IMR-90 (cell line): ENCODE measurements around the gene MPPED2. TPM values are rescaled to one million over a fixed set of nuclear protein-coding genes. Genes with fewer than 3 reads are reported as not detected.

ENCODE experiments used
- ATAC-seq: fragments of 200-7000 bp; cut with Tn5 transposase; 2 replicates; pipeline ENCODE4 v1.9.1; 2020; ENCODE audit warnings: low read depth, mild to moderate bottlenecking, moderate library complexity
- BruUV-seq: library from RNA; stranded (reverse); fragments of 400-500 nt; replicated peaks from 2 replicates; lab custom pipeline; 2021; lab: Mats Ljungman, UMichigan
- CTCF ChIA-PET: fragments of 300-600 bp; formaldehyde crosslinking; extraction: SDS; loops from one replicate; lab custom pipeline; 2021; ENCODE audit warnings: antibody characterized with exemption; lab: Yijun Ruan, JAX
- POLR2A ChIA-PET: fragments of 300-600 bp; sonication (Branson Sonifier 250); formaldehyde crosslinking; loops from one replicate; lab custom pipeline; 2022; ENCODE audit warnings: antibody characterized with exemption; ENCODE audit not compliant: unreplicated experiment; lab: Charles Lee
- DNase-seq: peaks from one replicate; pipeline ENCODE4 v3.0.0; 2013
- H2AFZ ChIP-seq: replicated peaks from 2 replicates; pipeline ENCODE3; 2013; ENCODE audit warnings: low read length, mild to moderate bottlenecking; ENCODE audit not compliant: poor library complexity
- H2AK5ac ChIP-seq: 2 replicates; pipeline ENCODE4 v1.6.1; 2013; ENCODE audit warnings: low read depth, low read length, inconsistent platforms
- H2AK9ac ChIP-seq: replicated peaks from 2 replicates; pipeline ENCODE3; 2013; ENCODE audit warnings: mild to moderate bottlenecking, low read depth, low read length, moderate library complexity; ENCODE audit not compliant: poor library complexity
- H2BK120ac ChIP-seq: 2 replicates; pipeline ENCODE4 v1.6.1; 2013; ENCODE audit warnings: low read depth, low read length, inconsistent platforms
- H2BK15ac ChIP-seq: 3 replicates; pipeline ENCODE4 v1.6.1; 2013; ENCODE audit warnings: low read depth, low read length, inconsistent platforms
- H2BK20ac ChIP-seq: 2 replicates; pipeline ENCODE4 v1.6.1; 2013; ENCODE audit warnings: low read depth, mild to moderate bottlenecking, inconsistent platforms, low read length, moderate library complexity
- H2BK5ac ChIP-seq: 2 replicates; pipeline ENCODE4 v1.6.1; 2013; ENCODE audit warnings: mild to moderate bottlenecking, low read depth, low read length, inconsistent platforms; ENCODE audit not compliant: poor library complexity, severe bottlenecking
- H3K14ac ChIP-seq: replicated peaks from 2 replicates; pipeline ENCODE4 v1.6.1; 2013; ENCODE audit warnings: low read depth, low read length, inconsistent platforms
- H3K18ac ChIP-seq: 2 replicates; pipeline ENCODE4 v1.6.1; 2013; ENCODE audit warnings: low read depth, low read length, control low read depth
- H3K23ac ChIP-seq: 2 replicates; pipeline ENCODE4 v1.6.1; 2013; ENCODE audit warnings: low read depth, low read length, inconsistent platforms
- H3K27ac ChIP-seq: 2 replicates; pipeline ENCODE4 v1.5.1; 2013; ENCODE audit warnings: mild to moderate bottlenecking, control low read depth, low read length; ENCODE audit not compliant: insufficient read depth
- H3K27me3 ChIP-seq: 2 replicates; pipeline ENCODE4 v1.6.1; 2013; ENCODE audit warnings: low read length; ENCODE audit not compliant: control insufficient read depth, insufficient read depth
- H3K36me3 ChIP-seq: 2 replicates; pipeline ENCODE4 v1.6.1; 2013; ENCODE audit warnings: low read length, mixed read lengths; ENCODE audit not compliant: control insufficient read depth, insufficient read depth
- H3K4ac ChIP-seq: 2 replicates; pipeline ENCODE4 v1.6.1; 2013; ENCODE audit warnings: low read depth, low read length, inconsistent platforms
- H3K4me1 ChIP-seq: 2 replicates; pipeline ENCODE4 v1.6.1; 2013; ENCODE audit warnings: low read length, mixed read lengths; ENCODE audit not compliant: control insufficient read depth, insufficient read depth
- H3K4me2 ChIP-seq: 2 replicates; pipeline ENCODE4 v1.6.1; 2013; ENCODE audit warnings: low read depth, mild to moderate bottlenecking, control low read depth, low read length, moderate library complexity
- H3K4me3 ChIP-seq: 2 replicates; pipeline ENCODE4 v1.5.1; 2013; ENCODE audit warnings: low read depth, mild to moderate bottlenecking, control low read depth, low read length, moderate library complexity; ENCODE audit not compliant: insufficient read depth
- H3K56ac ChIP-seq: 2 replicates; pipeline ENCODE4 v1.6.1; 2013; ENCODE audit warnings: low read length, inconsistent platforms; ENCODE audit not compliant: insufficient read depth; ENCODE audit errors: extremely low read depth
- H3K79me1 ChIP-seq, 2 experiments: 2 replicates each; pipeline ENCODE4 v1.6.1; 2013; ENCODE audit warnings: low read length in 2 of 2, inconsistent platforms in 1 of 2, low read depth in 1 of 2
- H3K9ac ChIP-seq: 2 replicates; pipeline ENCODE4 v1.6.1; 2013; ENCODE audit warnings: low read depth, low read length, control low read depth
- H3K9me1 ChIP-seq: 2 replicates; pipeline ENCODE4 v1.6.1; 2013; ENCODE audit warnings: low read length, inconsistent platforms; ENCODE audit not compliant: insufficient read depth
- H3K9me3 ChIP-seq: 2 replicates; pipeline ENCODE4 v1.6.1; 2013; ENCODE audit warnings: low read length; ENCODE audit not compliant: control insufficient read depth, insufficient read depth
- H4K20me1 ChIP-seq: 2 replicates; pipeline ENCODE4 v1.6.1; 2013; ENCODE audit warnings: low read length, inconsistent platforms; ENCODE audit not compliant: insufficient read depth
- H4K5ac ChIP-seq: 2 replicates; pipeline ENCODE4 v1.6.1; 2013; ENCODE audit warnings: mild to moderate bottlenecking, low read depth, low read length, control low read depth
- H4K8ac ChIP-seq, 2 experiments: 2 replicates each; pipeline ENCODE4 v1.6.1; 2013; ENCODE audit warnings: low read depth in 2 of 2, low read length in 2 of 2, control low read depth in 1 of 2, inconsistent platforms in 1 of 2
- H4K91ac ChIP-seq: 2 replicates; pipeline ENCODE4 v1.6.1; 2013; ENCODE audit warnings: low read depth, low read length, inconsistent platforms; ENCODE audit not compliant: insufficient read depth
- CEBPB ChIP-seq: IDR thresholded peaks from 2 replicates; pipeline ENCODE4 v1.6.1; 2012; ENCODE audit warnings: low read depth, low read length, improper control_type of control experiment
- RCOR1 ChIP-seq: IDR thresholded peaks from 2 replicates; pipeline ENCODE4 v1.6.1; 2012; ENCODE audit warnings: mild to moderate bottlenecking, low read length, improper control_type of control experiment; ENCODE audit not compliant: insufficient replicate concordance
- WGBS, 2 experiments: methylation state at CpG; one replicate each; pipeline versions ENCODE4 v1.1.5 to v1.1.7; 2013; ENCODE audit warnings: missing lambda C conversion rate in 2 of 2; ENCODE audit not compliant: insufficient read length in 1 of 2; ENCODE audit errors: extremely low coverage in 2 of 2; 5-methylcytosine and 5-hydroxymethylcytosine counted together
- dilution Hi-C: fragments of 300-500 bp; cut with HindIII; formaldehyde crosslinking; loops from one replicate; pipeline ENCODE4 v1.14.3; 2018; ENCODE audit warnings: low sequenced_read_pairs; ENCODE audit not compliant: unreplicated experiment
- in situ Hi-C: fragments of 300-500 bp; cut with MboI; formaldehyde crosslinking; loops from 3 replicates; pipeline ENCODE4 v1.14.3; 2019; ENCODE audit warnings: low sequenced_read_pairs, inconsistent platforms, mixed read lengths
- intact Hi-C: fragments of 100-400 bp; cut with micrococcal nuclease; formaldehyde crosslinking; loops from 2 replicates; pipeline ENCODE4 v1.10.0; 2022
- polyA plus RNA-seq, 3 experiments: library from polyadenylated mRNA; depleted of rRNA; stranded (reverse); fragments of >200 nt; gene quantifications; 2 replicates each; pipeline ENCODE4 v1.2.3, GENCODE V29; 2012; ENCODE audit warnings: low replicate concordance in 1 of 3
- total RNA-seq: library from RNA; depleted of rRNA; stranded (reverse); fragments of >200 nt; gene quantifications from 2 replicates; pipeline ENCODE4 v1.2.3, GENCODE V29; 2012

Gene MPPED2
- total and polyA plus RNA-seq, 2 of the 4 experiments (the other 2 are of a cell fraction) = 0.10 TPM; not detected in 1

- Histone ChIP-seq H3K4me1 (no peaks in the 10 kb centered on the region), H3K4me2 (no peak overlapping the region), H4K8ac (no peak overlapping the region), H2AK9ac (no peak overlapping the region), H3K27me3 (no peaks in the 10 kb centered on the region), H3K4ac (no peak overlapping the region), H3K9me1 (no peaks in the 10 kb centered on the region), H2BK120ac (no peak overlapping the region), H3K14ac (no peak overlapping the region), H3K9ac (no peak overlapping the region), H2BK20ac (no peak overlapping the region), H3K23ac (no peak overlapping the region), H3K18ac (no peak overlapping the region), H3K9me3 (no peaks in the 10 kb centered on the region), H4K5ac (no peak overlapping the region), H3K27ac (no peak overlapping the region), H2AK5ac (no peak overlapping the region), H3K56ac (no peak overlapping the region), H4K20me1 (no peaks in the 10 kb centered on the region), H2AFZ (no peak overlapping the region), H2BK15ac (no peak overlapping the region), H3K36me3 (no peaks in the 10 kb centered on the region), H4K91ac (no peak overlapping the region), H2BK5ac (no peak overlapping the region), H3K4me3 (no peak overlapping the region), H3K79me1 (no peaks in the 10 kb centered on the region)
- intact Hi-C loops = no loop called here
- WGBS, 2 experiments = no CpG with 5 or more reads among the region's 3 CpGs
- POLR2A ChIA-PET = no interaction called here
- ATAC-seq (no peak), DNase-seq (no peak)
- TF ChIP-seq RCOR1 = no peak
- no peak for TF ChIP-seq CEBPB
- dilution Hi-C loops = no loop called here
- BruUV-seq = no TSS peak
- in situ Hi-C loops = no loop called here
- CTCF ChIA-PET = no interaction called here
These were observed 197.2 kb downstream of the MPPED2 start for GRCh38 chr11:30388957-30389356.
